Uterus (tissue), 4 donors: ENCODE results near the gene MYBPH. TPM values are rescaled to one million over a fixed set of nuclear protein-coding genes. Genes with fewer than 3 reads are reported as not detected.

ENCODE experiments used
- DNase-seq, 2 donors: peaks; one replicate each; pipeline ENCODE4 v3.0.0-alpha.2; 2019 to 2020
- H3K27ac ChIP-seq, 2 donors: fragments of 200-600 bp; sonication (generic); 1 replicate in 1 of 2; 2 replicates in 1 of 2; pipeline ENCODE4 v1.5.1; 2016 to 2018
- H3K27me3 ChIP-seq, 2 donors: fragments of 200-600 bp; sonication (generic); one replicate each; pipeline ENCODE4 v1.5.1; 2018 to 2019; ENCODE audit warnings: control low read depth in 1 of 2
- H3K36me3 ChIP-seq, 2 donors: fragments of 200-600 bp; sonication (generic); one replicate each; pipeline ENCODE4 v1.5.1; 2019; ENCODE audit warnings: control low read depth in 1 of 2
- H3K4me1 ChIP-seq, 2 donors: fragments of 200-600 bp; sonication (generic); one replicate each; pipeline ENCODE4 v1.5.1; 2018 to 2019; ENCODE audit warnings: control low read depth in 1 of 2
- H3K4me3 ChIP-seq, 2 donors: fragments of 200-600 bp; sonication (generic); 1 replicate in 1 of 2; 2 replicates in 1 of 2; pipeline ENCODE4 v1.5.1; 2018 to 2019; ENCODE audit warnings: mild to moderate bottlenecking in 1 of 2
- H3K9me3 ChIP-seq, 2 donors: fragments of 200-600 bp; sonication (generic); one replicate each; pipeline ENCODE4 v1.5.1; 2019; ENCODE audit warnings: control low read depth in 1 of 2
- CTCF ChIP-seq, 4 experiments: fragments of 200-600 bp in 2 of 4; fragments of 450-650 bp in 2 of 4; sonication (generic) in 2 of 4; IDR thresholded peaks; one replicate each; pipeline ENCODE4 v1.5.1; 2016 to 2019; ENCODE audit warnings: antibody characterized with exemption in 4 of 4, mild to moderate bottlenecking in 2 of 4, moderate library complexity in 1 of 4
- POLR2A ChIP-seq, 2 donors: fragments of 450-650 bp; IDR thresholded peaks; one replicate each; pipeline ENCODE4 v1.6.1; 2016; ENCODE audit warnings: antibody characterized with exemption in 2 of 2, mild to moderate bottlenecking in 1 of 2, moderate library complexity in 1 of 2
- intact Hi-C: fragments of 100-400 bp; cut with DNase I; formaldehyde crosslinking; loops from one replicate; pipeline ENCODE4 v1.15.1; 2023; ENCODE audit warnings: low total_unique reads
- total RNA-seq, 4 donors: library from RNA; depleted of rRNA in 3 of 4; stranded (reverse); fragments of >200 nt in 3 of 4; gene quantifications; one replicate each; pipeline versions ENCODE4 v1.1.0 to v1.2.4, GENCODE V29; 2014 to 2023
- donor health status: DM: yes; HTN: yes; CAD: no.

Gene MYBPH
- total RNA-seq, 4 donors from 2014 or later = 0.64 TPM; not detected in 3

GRCh38 chr1:203217668-203218067 is 42.0 kb upstream of the MYBPH start:
- H3K4me3 ChIP-seq = no peak overlapping the region
- H3K4me1 ChIP-seq = no peaks in the 10 kb centered on the region
- intact Hi-C loops = loop anchor here (2.0 kb wide), 1 partner anchor 179 kb away; no protein-coding TSS in a partner anchor
- TF ChIP-seq POLR2A (IDR thresholded peaks at IDR 0.05) (no peak), CTCF (IDR thresholded peaks at IDR 0.05) (no peak)
- H3K27me3 ChIP-seq = no peaks in the 10 kb centered on the region
- no peaks in the 10 kb centered on the region for H3K9me3 ChIP-seq
- no peak overlapping the region for H3K27ac ChIP-seq
- no peak for DNase-seq
- H3K36me3 ChIP-seq = no peaks in the 10 kb centered on the region

- intact Hi-C loops = no loop called here
- TF ChIP-seq CTCF (IDR thresholded peaks at IDR 0.05) (no peak), POLR2A (IDR thresholded peaks at IDR 0.05) (no peak)
- H3K27ac ChIP-seq = no peak overlapping the region
- H3K27me3 ChIP-seq = no peaks in the 10 kb centered on the region
- no peak for DNase-seq
- no peaks in the 10 kb centered on the region for H3K36me3 ChIP-seq
- no peaks in the 10 kb centered on the region for H3K9me3 ChIP-seq
- H3K4me3 ChIP-seq = no peak overlapping the region
- H3K4me1 ChIP-seq = no peaks in the 10 kb centered on the region
Measured at GRCh38 chr1:203217139-203217655, 41.6 kb upstream of the MYBPH start.

GRCh38 chr1:203216274-203217138 is 40.9 kb upstream of the MYBPH start:
- H3K9me3 ChIP-seq = no peaks in the 10 kb centered on the region
- DNase-seq = peak; percentile 63 to 64
- no peaks in the 10 kb centered on the region for H3K27me3 ChIP-seq
- no peaks in the 10 kb centered on the region for H3K4me1 ChIP-seq
- no peak overlapping the region for H3K27ac ChIP-seq
- no peak overlapping the region for H3K4me3 ChIP-seq
- TF ChIP-seq POLR2A (IDR thresholded peaks at IDR 0.05) (no peak), CTCF (IDR thresholded peaks at IDR 0.05) (peak; percentile 72 to 89 (median 80))
- intact Hi-C loops = no loop called here
- no peaks in the 10 kb centered on the region for H3K36me3 ChIP-seq

GRCh38 chr1:203215573-203215972 is 39.9 kb upstream of the MYBPH start:
- TF ChIP-seq POLR2A (IDR thresholded peaks at IDR 0.05) = no peak
- TF ChIP-seq CTCF (IDR thresholded peaks at IDR 0.05) = no peak
- H3K4me1 ChIP-seq = no peaks in the 10 kb centered on the region
- H3K9me3 ChIP-seq = no peaks in the 10 kb centered on the region
- intact Hi-C loops = no loop called here
- H3K27ac ChIP-seq = no peak overlapping the region
- H3K36me3 ChIP-seq = no peaks in the 10 kb centered on the region
- no peak for DNase-seq
- no peaks in the 10 kb centered on the region for H3K27me3 ChIP-seq
- H3K4me3 ChIP-seq = no peak overlapping the region

- no peak overlapping the region for H3K4me3 ChIP-seq
- H3K36me3 ChIP-seq = no peaks in the 10 kb centered on the region
- no peaks in the 10 kb centered on the region for H3K27me3 ChIP-seq
- no peak for DNase-seq
- no peak overlapping the region for H3K27ac ChIP-seq
- intact Hi-C loops = loop anchor here (5.0 kb wide), 1 partner anchor 93 kb away; no protein-coding TSS in a partner anchor
- no peaks in the 10 kb centered on the region for H3K4me1 ChIP-seq
- no peak for TF ChIP-seq POLR2A (IDR thresholded peaks at IDR 0.05)
- TF ChIP-seq CTCF (IDR thresholded peaks at IDR 0.05) = no peak
- no peaks in the 10 kb centered on the region for H3K9me3 ChIP-seq
Measured at GRCh38 chr1:203214871-203215270, 39.2 kb upstream of the MYBPH start.
